GM20000 (cell line): ENCODE results near the gene CENPP.

ENCODE experiments used
- DNase-seq: peaks from one replicate; pipeline ENCODE4 v3.0.0; 2012; ENCODE audit warnings: low spot score
- TF ChIP-seq, protein P1 (sequence below): IDR thresholded peaks from 2 replicates; pipeline ENCODE4 v1.5.1; 2012; ENCODE audit warnings: mild to moderate bottlenecking, control low read depth; ENCODE audit errors: extremely low read depth, missing control alignments

The CENPP gene

DNA sequence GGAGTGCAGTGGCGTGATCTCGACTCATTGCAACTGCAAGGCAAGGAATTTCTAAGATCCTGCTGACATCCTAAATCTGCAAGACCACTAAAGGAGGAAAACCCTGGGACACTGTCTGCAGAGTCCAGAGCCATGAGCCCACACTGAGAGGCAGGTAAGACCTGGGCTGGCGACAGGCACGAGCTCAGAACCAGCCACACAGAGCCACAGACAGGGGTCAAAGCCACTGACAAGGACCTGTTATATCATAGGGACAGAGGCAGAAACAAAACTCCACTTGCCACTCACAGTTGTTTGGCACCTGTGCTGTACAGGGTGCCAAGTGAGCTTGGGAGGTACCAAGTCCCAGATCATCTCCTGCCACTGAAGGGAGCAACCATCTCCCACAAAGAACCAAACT is 310.0 kb downstream of the CENPP start:
- DNase-seq: no peak
- TF ChIP-seq, protein P1, sequence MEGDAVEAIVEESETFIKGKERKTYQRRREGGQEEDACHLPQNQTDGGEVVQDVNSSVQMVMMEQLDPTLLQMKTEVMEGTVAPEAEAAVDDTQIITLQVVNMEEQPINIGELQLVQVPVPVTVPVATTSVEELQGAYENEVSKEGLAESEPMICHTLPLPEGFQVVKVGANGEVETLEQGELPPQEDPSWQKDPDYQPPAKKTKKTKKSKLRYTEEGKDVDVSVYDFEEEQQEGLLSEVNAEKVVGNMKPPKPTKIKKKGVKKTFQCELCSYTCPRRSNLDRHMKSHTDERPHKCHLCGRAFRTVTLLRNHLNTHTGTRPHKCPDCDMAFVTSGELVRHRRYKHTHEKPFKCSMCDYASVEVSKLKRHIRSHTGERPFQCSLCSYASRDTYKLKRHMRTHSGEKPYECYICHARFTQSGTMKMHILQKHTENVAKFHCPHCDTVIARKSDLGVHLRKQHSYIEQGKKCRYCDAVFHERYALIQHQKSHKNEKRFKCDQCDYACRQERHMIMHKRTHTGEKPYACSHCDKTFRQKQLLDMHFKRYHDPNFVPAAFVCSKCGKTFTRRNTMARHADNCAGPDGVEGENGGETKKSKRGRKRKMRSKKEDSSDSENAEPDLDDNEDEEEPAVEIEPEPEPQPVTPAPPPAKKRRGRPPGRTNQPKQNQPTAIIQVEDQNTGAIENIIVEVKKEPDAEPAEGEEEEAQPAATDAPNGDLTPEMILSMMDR: no peak

DNA sequence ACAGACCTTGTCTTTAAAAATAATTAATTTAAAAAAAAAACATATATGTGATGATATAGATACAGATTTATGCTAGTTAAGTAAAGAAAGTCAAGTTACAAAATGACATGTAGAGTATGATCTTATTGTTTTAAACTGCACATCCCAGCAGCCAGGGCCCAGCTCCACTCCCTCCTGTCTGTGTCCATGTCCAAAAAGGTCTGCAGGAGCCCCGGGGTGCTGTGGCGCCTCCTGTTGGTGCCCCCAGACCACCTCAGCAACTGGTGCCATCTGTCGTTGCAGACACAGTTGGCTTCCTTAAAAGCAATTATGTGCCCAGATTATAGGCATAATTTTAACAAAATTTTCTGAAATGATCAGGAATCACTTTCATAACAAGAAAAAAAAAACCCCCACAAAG is 310.9 kb downstream of the CENPP start:
- no peak for DNase-seq
- TF ChIP-seq, protein P1: no peak

DNA sequence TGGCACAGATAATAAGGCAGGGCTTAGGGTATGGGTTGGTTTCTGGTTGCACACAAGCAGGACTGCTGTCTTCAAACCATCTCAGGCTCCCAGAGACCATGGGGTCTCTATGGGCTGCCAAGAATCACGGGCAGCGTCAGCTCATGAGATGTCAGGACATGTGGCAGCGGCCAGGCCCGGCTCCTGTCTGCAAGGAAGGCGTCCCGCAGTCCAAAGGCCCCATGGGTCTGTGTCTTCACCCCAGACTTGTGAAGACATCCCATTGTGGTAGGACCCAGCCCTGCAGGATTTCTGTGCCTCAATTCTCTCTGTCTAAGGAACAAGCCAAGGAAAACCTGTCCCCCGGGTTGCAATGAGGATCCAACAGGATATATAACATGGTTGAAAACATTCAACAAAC is 311.6 kb downstream of the CENPP start:
- DNase-seq: no peak
- TF ChIP-seq, protein P1: no peak

DNA sequence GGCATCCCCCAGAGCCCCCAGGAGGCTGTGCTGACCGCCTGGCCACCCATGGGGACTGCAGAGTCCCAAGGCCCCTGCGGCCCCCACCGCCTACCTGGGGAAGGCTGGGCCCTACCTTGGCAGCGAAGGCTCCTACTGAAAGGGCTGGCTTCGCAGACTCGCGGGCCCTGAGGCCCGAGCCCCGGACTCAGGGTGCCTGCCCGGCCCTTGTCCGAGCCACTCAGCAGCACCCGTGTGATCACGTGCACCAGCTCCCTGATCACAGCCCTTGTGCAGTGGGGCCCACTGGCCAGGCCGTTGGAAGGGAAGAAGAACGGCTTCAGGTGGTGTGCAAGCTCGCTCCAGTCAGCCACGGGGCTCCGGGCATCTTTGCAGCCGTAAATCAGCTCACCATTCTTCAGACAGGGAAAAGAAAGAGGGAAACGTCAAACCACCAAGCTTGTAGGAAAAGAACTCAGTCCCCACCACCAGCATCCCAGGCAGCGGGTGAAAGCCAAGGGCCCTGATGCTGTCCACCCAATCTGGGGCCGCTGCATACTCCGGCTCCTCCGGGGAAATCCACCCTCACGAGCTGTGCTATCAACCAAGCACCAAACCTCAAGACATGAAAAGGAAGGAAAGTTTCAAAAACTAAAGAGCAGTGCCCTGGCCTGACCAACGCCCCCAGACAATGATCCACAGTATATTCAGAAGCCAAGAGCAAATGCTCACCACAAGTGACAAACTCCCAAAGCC is 312.3 kb downstream of the CENPP start:
- no peak for DNase-seq
- TF ChIP-seq, protein P1: no peak

DNA sequence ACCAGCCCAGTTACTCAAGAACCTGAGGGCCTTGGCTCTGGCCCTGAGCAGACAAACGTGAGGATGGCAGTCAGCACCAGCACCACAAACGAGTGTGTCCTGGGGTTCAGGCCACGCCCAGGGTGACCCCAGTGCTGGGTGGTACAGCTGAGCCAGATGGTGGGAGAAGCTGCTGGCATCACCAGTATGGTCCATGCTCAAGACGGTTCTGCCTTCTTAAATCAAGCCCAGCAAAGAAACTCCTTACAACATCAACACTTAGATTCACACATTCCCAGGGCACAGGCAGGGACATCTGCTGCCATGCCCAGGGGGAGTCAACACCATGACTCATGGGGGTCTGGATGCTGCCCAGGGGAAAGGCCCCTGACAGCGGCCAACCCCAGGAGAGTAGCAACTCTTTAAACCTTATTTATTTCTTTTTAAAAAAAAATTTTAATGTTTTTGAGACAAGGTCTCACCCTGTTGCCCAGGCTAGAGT is 312.9 kb downstream of the CENPP start:
- DNase-seq: no peak
- TF ChIP-seq, protein P1: no peak

DNA sequence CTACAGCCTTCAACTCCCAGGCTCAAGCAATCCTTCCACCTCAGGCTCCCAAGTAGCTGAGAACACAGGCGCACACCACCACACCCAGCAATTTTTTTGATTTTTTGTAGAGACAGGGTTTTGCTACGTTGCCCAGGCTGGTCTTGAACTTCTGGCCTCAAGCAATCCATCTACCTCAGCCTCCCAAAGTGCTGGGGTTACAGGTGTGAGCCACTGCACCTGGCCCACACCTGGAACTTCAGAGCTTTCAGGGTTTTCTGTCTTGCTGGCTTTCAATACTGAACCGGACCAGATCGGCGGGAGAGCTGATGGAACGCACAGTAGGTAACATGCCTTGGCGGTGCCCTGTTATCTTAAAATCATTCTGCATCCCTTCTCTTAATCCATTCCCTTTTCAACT is 313.4 kb downstream of the CENPP start:
- TF ChIP-seq, protein P1: no peak
- no peak for DNase-seq

DNA sequence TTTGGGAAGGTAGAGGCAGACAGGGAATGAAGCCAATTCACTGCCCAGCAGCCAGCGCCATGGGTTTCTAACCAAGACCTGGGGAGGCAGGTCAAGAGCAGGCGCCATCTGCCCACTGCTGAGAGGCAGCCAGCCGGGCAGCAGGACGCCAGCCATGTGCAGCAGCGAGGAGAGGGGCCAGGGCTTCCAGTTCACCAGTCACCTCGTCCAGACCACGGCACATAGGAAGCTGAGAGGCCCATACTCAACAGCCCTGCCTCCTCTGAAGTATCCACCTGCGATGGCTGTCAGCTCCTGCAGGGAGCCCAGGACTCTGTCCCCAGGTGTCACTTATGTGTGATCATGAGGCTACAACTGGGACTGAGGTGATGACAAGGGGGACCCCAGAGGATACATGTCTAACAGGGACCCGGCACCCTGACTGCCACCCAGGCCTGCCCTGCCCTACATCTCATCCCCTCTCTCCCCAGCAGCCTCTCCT is 314.1 kb downstream of the CENPP start:
- TF ChIP-seq, protein P1: no peak

More for the DNA sequence above, 314.1 kb downstream of the CENPP start:
- DNase-seq: no peak
